Smooth muscle cell (in vitro differentiated cells): Measurements from ENCODE around the gene TMEM245. TPM values are rescaled to one million over a fixed set of nuclear protein-coding genes. Genes with fewer than 3 reads are reported as not detected.
"Not testable (repeated sequence)": the region's sequence is repeated elsewhere in the genome, so short reads cannot be mapped to it uniquely, and the experiment has no call there.

ENCODE experiments used
- DNase-seq: peaks from one replicate; lab custom pipeline; 2025; ENCODE audit not compliant: unreplicated experiment; lab: John Stamatoyannopoulos, UW
- H2AFZ ChIP-seq: fragments of 200-600 bp; sonication (generic); 2 replicates; pipeline ENCODE4 v1.6.0; 2016; ENCODE audit warnings: antibody characterized with exemption, low read depth, mild to moderate bottlenecking
- H3F3A ChIP-seq: fragments of 200-600 bp; sonication (generic); 2 replicates; pipeline ENCODE4 v1.6.0; 2017; ENCODE audit warnings: antibody characterized with exemption, low read depth
- H3K27ac ChIP-seq: fragments of 200-600 bp; sonication (generic); 2 replicates; pipeline ENCODE4 v1.5.1; 2016; ENCODE audit warnings: low read depth, mild to moderate bottlenecking
- H3K27me3 ChIP-seq: fragments of 200-600 bp; sonication (generic); 2 replicates; pipeline ENCODE4 v1.6.1; 2016; ENCODE audit warnings: low read depth, mild to moderate bottlenecking
- H3K36me3 ChIP-seq: fragments of 200-600 bp; sonication (generic); 2 replicates; pipeline ENCODE4 v1.5.1; 2016; ENCODE audit warnings: low read depth
- H3K4me1 ChIP-seq: fragments of 200-600 bp; sonication (generic); 2 replicates; pipeline ENCODE4 v1.5.1; 2016; ENCODE audit warnings: low read depth
- H3K4me2 ChIP-seq: fragments of 200-600 bp; sonication (generic); 2 replicates; pipeline ENCODE4 v1.6.0; 2016; ENCODE audit warnings: mild to moderate bottlenecking
- H3K4me3 ChIP-seq: fragments of 200-600 bp; sonication (generic); 2 replicates; pipeline ENCODE4 v1.5.1; 2016; ENCODE audit warnings: mild to moderate bottlenecking
- H3K79me2 ChIP-seq: fragments of 200-600 bp; sonication (generic); 2 replicates; pipeline ENCODE4 v1.6.0; 2016; ENCODE audit warnings: low read depth, mild to moderate bottlenecking
- H3K9ac ChIP-seq: fragments of 200-600 bp; sonication (generic); 2 replicates; pipeline ENCODE4 v1.6.0; 2016; ENCODE audit warnings: low read depth
- H3K9me3 ChIP-seq: fragments of 200-600 bp; sonication (generic); replicated peaks from 2 replicates; pipeline ENCODE4 v1.5.1; 2016; ENCODE audit warnings: low read depth
- H4K20me1 ChIP-seq: fragments of 200-600 bp; sonication (generic); 2 replicates; pipeline ENCODE4 v1.6.0; 2016; ENCODE audit warnings: low read depth
- CTCF ChIP-seq: fragments of 200-600 bp; sonication (generic); IDR thresholded peaks from 2 replicates; pipeline ENCODE4 v1.5.1; 2017; ENCODE audit warnings: borderline replicate concordance, mild to moderate bottlenecking, antibody characterized with exemption; ENCODE audit not compliant: insufficient read depth, poor library complexity, severe bottlenecking
- WGBS: methylation state at CpG from one replicate; pipeline ENCODE4 v1.1.7; 2016; ENCODE audit warnings: low lambda C conversion rate; 5-methylcytosine and 5-hydroxymethylcytosine counted together
- microRNA counts: library from miRNA; unstranded; fragments of <30 nt; microRNA quantifications from one replicate; lab custom pipeline; 2016
- microRNA-seq: library from miRNA; unstranded; fragments of <30 nt; microRNA quantifications from one replicate; pipeline ENCODE4, GENCODE V29; 2016; ENCODE audit warnings: borderline number of aligned reads
- polyA plus RNA-seq: library from polyadenylated mRNA; unstranded; fragments of >200 nt; fragmentation: Nextera tagmentation; extraction: Ambion mirVana; gene quantifications from 2 replicates; pipeline ENCODE4 v1.2.1, GENCODE V29; 2016
- small RNA-seq: library from RNA; depleted of rRNA; stranded (forward); fragments of <200 nt; gene quantifications from one replicate; pipeline ENCODE3, GENCODE V24; 2014
- total RNA-seq: library from RNA; depleted of rRNA; stranded (reverse); fragments of >200 nt; gene quantifications from 2 replicates; pipeline ENCODE4 v1.2.3, GENCODE V29; 2014

Gene TMEM245
- total and polyA plus RNA-seq, 2 experiments from 2014 or later, result 16.3 to 39.7 TPM

GRCh38 chr9:108972626-108973209, 147.0 kb downstream of the TMEM245 start:
- Histone ChIP-seq H3K9me3 (no peaks in the 10 kb centered on the region), H3K27ac (peak overlapping the region; percentile 35), H3F3A (no peaks in the 10 kb centered on the region), H3K9ac (no peak overlapping the region), H3K4me2 (peak overlapping the region; percentile 49), H4K20me1 (no peaks in the 10 kb centered on the region), H3K36me3 (no peaks in the 10 kb centered on the region), H3K27me3 (no peaks in the 10 kb centered on the region), H3K4me1 (no peaks in the 10 kb centered on the region), H3K4me3 (no peak overlapping the region), H3K79me2 (no peaks in the 10 kb centered on the region), H2AFZ (no peak overlapping the region)
- no peak for DNase-seq
- 32% methylated on average over 2 of the region's 2 CpGs for WGBS
- TF ChIP-seq CTCF, result no peak

DNA sequence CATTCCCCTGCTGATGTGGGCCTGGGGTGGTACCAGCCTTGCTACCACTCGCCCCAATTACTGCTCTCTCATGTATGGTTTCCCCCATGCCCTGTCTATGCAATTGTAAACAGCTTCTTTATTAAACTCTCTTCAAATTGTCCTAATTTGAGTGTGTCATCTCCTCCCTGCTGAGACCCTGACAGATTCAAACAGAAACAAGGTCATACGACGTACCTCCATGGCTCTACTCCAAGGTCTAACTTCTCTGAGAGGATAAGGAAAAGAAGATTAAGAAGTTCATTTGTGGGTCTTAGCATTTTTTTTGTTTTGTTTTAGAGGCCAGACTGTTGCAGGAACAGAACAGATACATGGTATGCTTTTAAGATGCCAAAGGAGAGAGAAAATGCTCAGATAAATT, 147.6 kb downstream of the TMEM245 start:
- Histone ChIP-seq H3K9ac (no peak overlapping the region), H3K79me2 (no peaks in the 10 kb centered on the region), H3K4me3 (no peak overlapping the region), H4K20me1 (no peaks in the 10 kb centered on the region), H3F3A (no peaks in the 10 kb centered on the region), H3K27ac (peak overlapping the region; percentile 35), H3K9me3 (no peaks in the 10 kb centered on the region), H3K27me3 (no peaks in the 10 kb centered on the region), H3K36me3 (no peaks in the 10 kb centered on the region), H3K4me1 (no peaks in the 10 kb centered on the region), H3K4me2 (peak overlapping the region; percentile 49), H2AFZ (no peak overlapping the region)
- no peak for DNase-seq
- 76% methylated on average over 3 of the region's 3 CpGs for WGBS
- TF ChIP-seq CTCF, result no peak

DNA sequence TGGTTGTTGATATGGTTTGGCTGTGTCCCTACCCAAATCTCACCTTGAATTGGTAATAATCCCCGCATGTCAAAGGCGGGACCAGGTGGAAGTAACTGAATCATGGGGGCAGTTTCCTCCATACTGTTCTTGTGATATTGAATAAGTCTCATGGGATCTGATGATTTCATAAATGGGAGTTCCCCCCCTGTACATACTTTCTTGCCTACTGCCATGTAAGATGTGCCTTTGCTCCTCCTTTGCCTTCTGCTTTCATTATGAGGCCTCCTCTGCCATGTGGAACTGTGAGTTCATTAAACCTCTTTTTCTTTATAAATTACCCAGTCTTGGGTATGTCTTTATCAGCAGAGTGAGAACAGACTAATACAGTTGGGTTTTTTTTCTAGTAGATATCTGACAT, 148.4 kb downstream of the TMEM245 start:
- H3K27me3 ChIP-seq, DNase-seq, H3K79me2 ChIP-seq, H2AFZ ChIP-seq, H3K27ac ChIP-seq, H3K4me3 ChIP-seq, H3K4me1 ChIP-seq, H3F3A ChIP-seq, H3K9me3 ChIP-seq, H3K4me2 ChIP-seq, H3K9ac ChIP-seq, H3K36me3 ChIP-seq, H4K20me1 ChIP-seq: not testable (repeated sequence)
- WGBS, result 95% methylated on average over 2 of the region's 2 CpGs

DNA sequence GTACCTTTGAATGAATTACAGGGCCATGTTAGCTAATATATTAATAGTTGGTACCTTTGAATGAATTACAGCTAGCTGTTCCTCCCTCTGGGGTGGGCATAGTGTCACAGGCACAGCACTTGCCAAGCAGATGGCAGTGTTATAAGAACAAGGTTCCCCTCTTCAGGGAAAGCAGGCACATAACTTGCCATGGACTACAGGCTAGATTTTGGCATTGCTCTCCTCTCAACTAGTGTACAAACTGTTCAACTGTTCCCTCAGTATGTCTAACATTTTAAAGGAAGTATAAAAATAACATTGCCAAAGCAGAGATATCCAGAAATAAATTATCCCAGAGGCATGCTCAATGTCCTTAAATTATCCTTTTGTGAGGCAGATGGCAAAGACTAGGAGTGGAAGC, 151.8 kb downstream of the TMEM245 start:
- H3K9me3 ChIP-seq, result no peaks in the 10 kb centered on the region
- H3F3A ChIP-seq, result no peaks in the 10 kb centered on the region
- no peak overlapping the region for H2AFZ ChIP-seq
- no peak overlapping the region for H3K4me3 ChIP-seq
- no peak overlapping the region for H3K4me2 ChIP-seq
- no peaks in the 10 kb centered on the region for H3K4me1 ChIP-seq
- no peaks in the 10 kb centered on the region for H3K36me3 ChIP-seq
- no peaks in the 10 kb centered on the region for H3K27me3 ChIP-seq
- H3K79me2 ChIP-seq, result no peaks in the 10 kb centered on the region
- no peak overlapping the region for H3K27ac ChIP-seq
- no peak for DNase-seq
- no peaks in the 10 kb centered on the region for H4K20me1 ChIP-seq
- H3K9ac ChIP-seq, result no peak overlapping the region
- no peak for TF ChIP-seq CTCF

MicroRNAs within 50 kb of the gene (microRNA counts, 767-probe panel; counts per million panel counts)
- microRNA hsa-miR-32-5p (lab: Ali Mortazavi, UCI), result 183 counts per million

Small RNA genes lying within 50 kb of the gene (microRNA-seq; reads per million reads assigned to microRNA genes)
- gene MIR32, result 130 reads per million, percentile 61 among the genes with 10 or more reads in this experiment

Small RNA genes lying within 50 kb of the gene (small RNA-seq; reads per million reads assigned to genes)
- gene MIR32, result 0.29 reads per million, percentile 5 among the genes with 10 or more reads in this experiment
- gene RF00019, result not detected

Other genes with a start within 250 kb of the TMEM245 start
- gene ELP1, start 185.8 kb downstream of the TMEM245 start, total RNA-seq, result 38.4 and 72.1 TPM in 2 replicates
- 11.9 and 16.2 TPM in 2 replicates for gene ELP1, start 185.8 kb downstream of the TMEM245 start, polyA plus RNA-seq
- gene ABITRAM, start 185.5 kb downstream of the TMEM245 start, total RNA-seq, result 16.9 and 21.9 TPM in 2 replicates
- 15.6 and 22.7 TPM in 2 replicates for gene ABITRAM, start 185.5 kb downstream of the TMEM245 start, polyA plus RNA-seq
- gene CTNNAL1, start 106.4 kb downstream of the TMEM245 start, total RNA-seq, result 33.5 and 44.3 TPM in 2 replicates
- 27.4 and 29.0 TPM in 2 replicates for gene CTNNAL1, start 106.4 kb downstream of the TMEM245 start, polyA plus RNA-seq
- 0.09 and 0.36 TPM in 2 replicates for gene FRRS1L, start 47.3 kb upstream of the TMEM245 start, total RNA-seq
- 0.74 TPM in 1 of 2 replicates, not detected in the other for gene FRRS1L, start 47.3 kb upstream of the TMEM245 start, polyA plus RNA-seq
- gene EPB41L4B, start 201.1 kb upstream of the TMEM245 start, total RNA-seq, result 2.5 and 5.2 TPM in 2 replicates
- 0.74 and 1.9 TPM in 2 replicates for gene EPB41L4B, start 201.1 kb upstream of the TMEM245 start, polyA plus RNA-seq